H1 (cell line): Measurements from ENCODE around the gene RAP2A. TPM values are rescaled to one million over a fixed set of nuclear protein-coding genes. Genes with fewer than 3 reads are reported as not detected.

ENCODE experiments used
- CTCF ChIA-PET: fragments of 300-600 bp; sonication (Branson Sonifier 250); formaldehyde crosslinking; loops from one replicate; lab custom pipeline; 2021; ENCODE audit not compliant: partially characterized antibody; lab: Charles Lee
- POLR2A ChIA-PET: fragments of 300-600 bp; sonication (Branson Sonifier 250); formaldehyde crosslinking; loops from one replicate; lab custom pipeline; 2021; ENCODE audit warnings: inconsistent platforms; ENCODE audit not compliant: partially characterized antibody; lab: Charles Lee
- DNase-seq, 2 experiments: peaks; one replicate each; pipeline versions ENCODE4 v3.0.0 to v3.0.0-alpha.2; 2010 to 2022; ENCODE audit warnings: low spot score in 2 of 2, low read depth in 1 of 2, mixed read lengths in 1 of 2
- FAIRE-seq: peaks from 2 replicates; lab custom pipeline; 2011; peaks lifted over from hg19 to GRCh38; lab: Jason Lieb, UNC
- H2AFZ ChIP-seq: 2 replicates; pipeline ENCODE4 v1.8.1; 2012; ENCODE audit warnings: low read length, inconsistent platforms
- H2AK5ac ChIP-seq: 2 replicates; pipeline ENCODE4 v1.6.1; 2013; ENCODE audit warnings: low read depth, low read length
- H2BK120ac ChIP-seq: replicated peaks from 2 replicates; pipeline ENCODE3; 2013; ENCODE audit warnings: low read depth, low read length, inconsistent platforms
- H2BK12ac ChIP-seq: 2 replicates; pipeline ENCODE4 v1.6.1; 2013; ENCODE audit warnings: low read depth, low read length
- H2BK15ac ChIP-seq: 2 replicates; pipeline ENCODE4 v1.6.1; 2013; ENCODE audit warnings: low read length
- H2BK20ac ChIP-seq: 2 replicates; pipeline ENCODE4 v1.6.1; 2013; ENCODE audit warnings: low read length
- H2BK5ac ChIP-seq: 2 replicates; pipeline ENCODE4 v1.6.1; 2013; ENCODE audit warnings: low read depth, low read length
- H3K14ac ChIP-seq: 2 replicates; pipeline ENCODE4 v1.6.1; 2013; ENCODE audit warnings: inconsistent platforms; ENCODE audit not compliant: insufficient read length
- H3K18ac ChIP-seq: 2 replicates; pipeline ENCODE4 v1.6.1; 2013; ENCODE audit warnings: low read length; ENCODE audit errors: extremely low read depth
- H3K23ac ChIP-seq: 2 replicates; pipeline ENCODE4 v1.6.1; 2013; ENCODE audit warnings: inconsistent platforms; ENCODE audit not compliant: insufficient read length
- H3K23me2 ChIP-seq: 2 replicates; pipeline ENCODE4 v1.6.1; 2013; ENCODE audit warnings: low read depth, low read length
- H3K27ac ChIP-seq: 2 replicates; pipeline ENCODE4 v1.6.1; 2011; ENCODE audit warnings: low read depth, low read length, inconsistent platforms
- H3K27me3 ChIP-seq, 4 experiments: replicated peaks in 1 of 4; 1 replicate in 1 of 4; 2 replicates in 3 of 4; pipeline versions ENCODE4 v1.6.1 to v1.8.1; 2011 to 2013; ENCODE audit warnings: low read length in 3 of 4, mild to moderate bottlenecking in 3 of 4, inconsistent platforms in 2 of 4, mixed read lengths in 2 of 4, moderate library complexity in 1 of 4; ENCODE audit not compliant: control insufficient read depth in 3 of 4, insufficient read depth in 3 of 4; ENCODE audit errors: extremely low read depth in 1 of 4
- H3K36me3 ChIP-seq, 4 experiments: 2 replicates each; pipeline versions ENCODE4 v1.6.1 to v1.8.1; 2011 to 2013; ENCODE audit warnings: mild to moderate bottlenecking in 4 of 4, low read length in 3 of 4, moderate library complexity in 2 of 4, control low read depth in 1 of 4, inconsistent platforms in 1 of 4; ENCODE audit not compliant: insufficient read depth in 4 of 4, control insufficient read depth in 2 of 4
- H3K4ac ChIP-seq: replicated peaks from 2 replicates; pipeline ENCODE3; 2013; ENCODE audit warnings: low read length, low read depth, mixed read lengths, inconsistent platforms; ENCODE audit not compliant: insufficient read length
- H3K4me1 ChIP-seq, 4 experiments: replicated peaks in 1 of 4; 1 replicate in 1 of 4; 2 replicates in 3 of 4; pipeline versions ENCODE4 v1.6.1 to v1.8.1; 2011 to 2013; ENCODE audit warnings: low read length in 3 of 4, inconsistent platforms in 2 of 4, mixed read lengths in 1 of 4; ENCODE audit not compliant: insufficient read depth in 4 of 4, control insufficient read depth in 3 of 4
- H3K4me2 ChIP-seq, 2 experiments: 2 replicates each; pipeline versions ENCODE4 v1.6.1 to v1.8.1; 2011 to 2013; ENCODE audit warnings: low read depth in 2 of 2, low read length in 2 of 2, control low read depth in 1 of 2, inconsistent platforms in 1 of 2, mild to moderate bottlenecking in 1 of 2; ENCODE audit not compliant: insufficient read depth in 1 of 2
- H3K4me3 ChIP-seq, 4 experiments: fragments of 200-600, 300-600 bp in 1 of 4; sonication (generic), shearing (Covaris generic), sonication (Bioruptor Twin) in 1 of 4; 2 replicates each; pipeline versions ENCODE4 v1.5.1 to v1.8.1; 2011 to 2016; ENCODE audit warnings: low read length in 4 of 4, low read depth in 3 of 4, control low read depth in 2 of 4, inconsistent platforms in 2 of 4, mild to moderate bottlenecking in 2 of 4, mixed read lengths in 1 of 4, moderate library complexity in 1 of 4; ENCODE audit not compliant: insufficient read depth in 2 of 4; ENCODE audit errors: extremely low read depth in 1 of 4
- H3K56ac ChIP-seq: replicated peaks from 2 replicates; pipeline ENCODE3; 2013; ENCODE audit warnings: low read depth, mild to moderate bottlenecking, mixed read lengths, low read length, inconsistent platforms; ENCODE audit not compliant: insufficient read length
- H3K79me1 ChIP-seq: 2 replicates; pipeline ENCODE4 v1.6.1; 2013; ENCODE audit warnings: low read depth, low read length, control low read depth
- H3K79me2 ChIP-seq, 2 experiments: 2 replicates each; pipeline versions ENCODE4 v1.6.1 to v1.8.1; 2012 to 2013; ENCODE audit warnings: low read length in 2 of 2, mild to moderate bottlenecking in 2 of 2, inconsistent platforms in 1 of 2; ENCODE audit not compliant: insufficient read depth in 2 of 2, control insufficient read depth in 1 of 2
- H3K9ac ChIP-seq, 4 experiments: replicated peaks in 1 of 4; 1 replicate in 1 of 4; 2 replicates in 3 of 4; pipeline versions ENCODE4 v1.6.1 to v1.8.1; 2011 to 2013; ENCODE audit warnings: low read depth in 3 of 4, low read length in 3 of 4, control low read depth in 2 of 4, mild to moderate bottlenecking in 2 of 4, moderate library complexity in 2 of 4, inconsistent platforms in 1 of 4; ENCODE audit errors: extremely low read depth in 1 of 4
- H3K9me3 ChIP-seq, 2 experiments: 2 replicates each; pipeline versions ENCODE4 v1.6.1 to v1.8.1; 2012 to 2013; ENCODE audit warnings: mild to moderate bottlenecking in 2 of 2, moderate library complexity in 2 of 2, control low read depth in 1 of 2, inconsistent platforms in 1 of 2, low read depth in 1 of 2, low read length in 1 of 2, mixed read lengths in 1 of 2; ENCODE audit not compliant: insufficient read depth in 2 of 2
- H4K20me1 ChIP-seq, 2 experiments: replicated peaks in 1 of 2; 2 replicates each; pipeline versions ENCODE3 to v1.8.1; 2011 to 2013; ENCODE audit warnings: inconsistent platforms in 2 of 2, low read length in 2 of 2, mild to moderate bottlenecking in 1 of 2; ENCODE audit not compliant: insufficient read depth in 2 of 2, control insufficient read depth in 1 of 2
- H4K5ac ChIP-seq: 2 replicates; pipeline ENCODE4 v1.6.1; 2013; ENCODE audit warnings: low read length, low read depth, mixed read lengths, inconsistent platforms; ENCODE audit not compliant: insufficient read length
- H4K8ac ChIP-seq: 2 replicates; pipeline ENCODE4 v1.8.0; 2013; ENCODE audit warnings: mild to moderate bottlenecking, moderate library complexity, low read length, inconsistent platforms; ENCODE audit not compliant: insufficient read depth; ENCODE audit errors: extremely low read depth
- H4K91ac ChIP-seq: replicated peaks from 2 replicates; pipeline ENCODE3; 2013; ENCODE audit warnings: low read length, mixed read lengths, inconsistent platforms; ENCODE audit not compliant: insufficient read length
- RAD21 ChIP-seq, 2 experiments: IDR thresholded peaks in 1 of 2; conservative IDR thresholded peaks in 1 of 2; 2 replicates each; pipeline ENCODE4 v1.6.1; 2011; ENCODE audit warnings: low read depth in 2 of 2, low read length in 2 of 2, improper control_type of control experiment in 1 of 2, inconsistent platforms in 1 of 2, mild to moderate bottlenecking in 1 of 2, moderate library complexity in 1 of 2
- SRF ChIP-seq: IDR thresholded peaks from 2 replicates; pipeline ENCODE4 v1.6.1; 2011; ENCODE audit warnings: mild to moderate bottlenecking, low read depth, low read length, moderate library complexity
- WGBS, 2 experiments: shearing (Covaris generic) in 1 of 2; methylation state at CpG; one replicate each; pipeline versions ENCODE4 v1.1.6 to v1.1.7; 2013 to 2015; ENCODE audit warnings: low lambda C conversion rate in 2 of 2, mixed read lengths in 2 of 2, inconsistent platforms in 1 of 2, low coverage in 1 of 2, missing lambda C conversion rate in 1 of 2; ENCODE audit not compliant: insufficient replicate concordance in 2 of 2, insufficient coverage in 1 of 2, insufficient read length in 1 of 2; ENCODE audit errors: extremely low coverage in 1 of 2, missing lambda C conversion rate in 1 of 2; 5-methylcytosine and 5-hydroxymethylcytosine counted together
- polyA plus RNA-seq, 7 experiments: library from polyadenylated mRNA; depleted of rRNA in 3 of 7; stranded (reverse) in 5 of 7; unstranded in 2 of 7; fragments of >200 nt in 5 of 7; fragments of 200-250 nt in 2 of 7; gene quantifications; 1 replicate in 5 of 7; 2 replicates in 1 of 7; 4 replicates in 1 of 7; pipeline versions ENCODE4 v1.2.1 to v1.2.3, GENCODE V29; 2011 to 2013; ENCODE audit warnings: missing spikeins in 2 of 7, mixed read lengths in 2 of 7
- total RNA-seq: library from RNA; stranded (reverse); fragmentation: NEBNext Ultra II Directional; extraction: Animal tissue kit (Norgen Biotek cat#: 25700); gene quantifications from 2 replicates; pipeline ENCODE4 v1.2.1, GENCODE V29; 2021

The RAP2A gene
- total and polyA plus RNA-seq, 2 of the 8 experiments (the other 6 are each of a cell fraction or from before 2014, with no cell fraction given) = 8.4 to 43.4 TPM

- Histone ChIP-seq H3K14ac (no peak overlapping the region), H3K9me3 (no peaks in the 10 kb centered on the region), H3K4me1 (peaks cover 0 to 3% (median 0%) of the 10 kb centered on the region in 4 experiments; a peak in 1 of 7 replicates), H4K20me1 (peaks cover 0 to 6% of the 10 kb centered on the region in 2 experiments), H3K23me2 (no peaks in the 10 kb centered on the region), H3K4ac (no peak overlapping the region), H2BK12ac (no peak overlapping the region), H3K4me3 (no peak overlapping the region), H3K56ac (no peak overlapping the region), H3K27me3 (no peaks in the 10 kb centered on the region), H3K36me3 (peaks cover 0 to 7% (median 4%) of the 10 kb centered on the region in 4 experiments; a peak in 3 of 8 replicates), H4K5ac (no peak overlapping the region), H3K18ac (no peak overlapping the region), H2BK20ac (no peak overlapping the region), H3K79me1 (peaks cover 5% of the 10 kb centered on the region; the same call in 1 of the 2 replicates), H3K4me2 (no peak overlapping the region), H2BK15ac (no peak overlapping the region), H2AK5ac (no peak overlapping the region), H4K8ac (no peak overlapping the region), H3K9ac (no peak overlapping the region), H2BK120ac (no peak overlapping the region), H3K79me2 (peaks cover 0 to 18% of the 10 kb centered on the region in 2 experiments; a peak in 1 of 4 replicates), H2BK5ac (no peak overlapping the region), H3K27ac (no peak overlapping the region), H2AFZ (no peak overlapping the region), H4K91ac (no peak overlapping the region), H3K23ac (no peak overlapping the region)
- 94% methylated on average over 2 of the region's 2 CpGs; no CpG with 5 or more reads in 1 of the 2 experiments for WGBS, 2 experiments
- CTCF ChIA-PET = interaction anchor here (1.2 kb wide), 1 partner anchor 124 kb away, joined by 3 read pairs; no protein-coding TSS in a partner anchor
- no peak for DNase-seq
- TF ChIP-seq RAD21 (IDR thresholded peaks at IDR 0.05 in 1 of 2, conservative IDR thresholded peaks at IDR 0.05 in 1 of 2; ENCODE audit: low read depth in 2 of 2, low read length in 2 of 2) (no peak), SRF (no peak)
- POLR2A ChIA-PET = no interaction called here
- FAIRE-seq = no peak
Measured at GRCh38 chr13:97460853-97461252, 26.9 kb downstream of the RAP2A start.
